NCI-H1048 (cell line): ENCODE results near the gene DCTN3.

Experiments
- DNase-seq: peaks from one replicate; lab custom pipeline; 2025; lab: John Stamatoyannopoulos, UW

The DCTN3 gene

DNA sequence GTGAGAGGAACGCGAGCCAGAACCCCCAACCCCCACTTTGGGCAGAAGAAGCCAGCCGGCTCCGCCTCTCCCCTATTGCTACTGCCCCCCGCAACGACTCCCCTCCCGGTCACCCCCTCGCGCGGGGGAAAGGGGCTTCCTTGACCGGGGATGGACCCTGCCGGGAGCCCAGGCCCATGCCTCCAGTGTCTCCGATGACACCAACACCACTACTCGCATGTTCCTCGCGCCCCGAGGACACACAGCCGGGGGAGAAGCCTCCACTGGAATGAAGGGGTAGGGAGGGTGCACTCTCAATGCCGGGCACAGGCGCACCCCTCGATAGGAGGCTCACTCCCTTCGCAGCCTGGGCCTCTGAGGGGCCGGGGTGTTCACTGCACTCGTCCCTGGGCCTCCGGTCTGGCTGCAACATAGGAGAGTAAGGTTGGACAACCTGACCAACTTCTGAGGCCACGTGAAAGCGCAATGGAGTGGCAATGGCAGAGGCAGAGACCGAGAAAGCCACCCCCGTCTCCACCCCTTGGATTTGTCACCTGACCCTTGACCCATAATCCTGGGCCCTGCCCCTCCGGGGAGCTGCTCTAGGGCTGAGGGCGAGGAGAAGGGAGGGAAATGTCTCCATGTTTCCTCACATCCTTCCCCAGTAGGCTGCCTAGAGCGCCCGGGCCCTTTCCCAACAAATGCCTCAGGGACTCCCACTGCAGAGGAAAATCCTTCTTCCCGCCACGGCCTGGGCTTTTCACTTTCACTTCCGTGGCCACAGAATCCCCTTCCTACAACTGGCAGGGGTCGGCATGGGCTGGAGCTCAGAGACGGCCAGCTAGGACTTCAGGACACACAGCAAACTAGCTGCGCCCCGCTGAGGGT lies 29.7 kb downstream of the DCTN3 start:
- DNase-seq = no peak

DNA sequence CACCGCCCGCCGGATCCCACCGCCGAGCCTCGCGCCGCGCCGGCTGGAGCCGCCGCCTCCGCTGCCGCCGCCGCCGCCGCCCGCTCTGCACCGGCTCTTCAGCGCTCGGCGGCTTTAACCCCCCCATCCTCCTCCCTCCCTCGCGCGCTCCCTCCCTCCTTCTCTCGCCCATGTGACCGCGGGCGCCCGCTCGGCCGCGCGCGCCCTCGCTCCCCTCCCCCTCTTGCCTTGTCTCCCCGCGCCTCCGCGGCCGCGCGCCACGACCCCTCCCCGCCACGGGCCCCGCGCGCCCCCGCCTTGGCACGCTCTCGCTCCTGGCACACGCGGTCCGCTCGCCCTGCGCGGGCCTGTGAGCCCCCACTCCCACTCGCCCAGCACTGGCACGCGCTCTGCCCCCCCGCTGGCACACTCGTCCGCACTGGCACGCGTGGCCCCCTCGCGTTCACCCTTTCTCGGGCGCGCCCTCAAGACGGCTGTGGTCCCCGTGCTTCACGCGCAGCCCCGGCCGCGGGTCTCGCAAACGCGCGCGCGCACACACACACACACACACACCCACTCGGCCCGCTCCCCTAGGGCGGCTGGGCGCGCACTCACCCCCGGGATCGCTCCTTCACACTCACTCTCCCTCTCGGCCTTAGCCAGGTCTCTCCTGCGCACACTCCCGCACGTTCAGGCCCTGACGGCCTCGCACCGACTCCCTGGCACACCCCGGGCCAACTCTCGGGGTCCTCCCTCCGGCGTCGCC lies 30.5 kb downstream of the DCTN3 start, which contains the start of gene CNTFR:
Gene CNTFR, minus strand, starts transcription at position 89 of the 745 bp plus-strand sequence. CDS start 20,743 bp downstream, outside the sequence.
- DNase-seq = no peak

DNA sequence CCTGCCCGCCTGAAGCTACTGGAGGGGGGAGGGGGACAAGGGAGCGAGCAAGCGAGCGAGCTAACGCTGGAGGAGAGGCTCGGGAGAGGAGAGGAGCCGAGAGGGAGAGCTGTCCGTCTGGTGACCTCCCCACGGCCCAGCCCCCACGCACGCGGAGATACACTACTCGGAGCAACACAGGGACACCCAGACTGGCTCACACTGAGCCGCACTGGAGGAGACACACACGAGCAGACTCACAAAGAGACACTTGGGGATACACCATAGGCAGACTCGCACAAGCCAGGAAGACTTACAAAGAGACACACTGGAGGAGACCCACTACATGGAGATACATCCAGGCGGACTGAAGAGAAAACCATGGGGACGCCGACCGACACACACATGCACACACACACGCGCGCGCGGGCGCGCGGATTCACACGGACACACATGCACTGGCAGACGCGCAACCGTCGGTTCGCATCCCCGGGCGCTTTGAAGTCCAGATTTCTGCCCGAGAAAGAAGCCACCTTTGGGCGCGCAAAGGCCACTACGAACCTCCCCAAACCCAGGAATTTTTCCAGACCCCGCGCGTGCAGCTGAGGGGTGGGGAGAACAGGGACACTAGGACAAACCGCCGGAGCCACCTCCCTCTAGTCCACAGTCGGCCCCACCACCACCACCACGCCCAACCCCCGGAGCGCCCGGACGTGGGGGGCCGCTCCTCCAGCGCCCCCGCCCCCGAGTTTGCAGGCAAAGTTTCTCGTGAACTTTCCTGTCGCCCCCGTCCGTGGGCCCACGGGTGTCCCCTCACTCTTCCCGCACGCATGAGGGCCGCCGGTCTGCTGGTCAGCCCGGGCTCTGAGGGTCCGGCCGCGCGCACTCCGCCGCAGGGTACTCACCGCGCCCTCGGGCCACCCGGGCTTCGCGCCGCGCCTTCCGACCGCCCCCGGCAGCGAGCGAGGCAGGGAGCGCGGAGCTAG lies 31.3 kb downstream of the DCTN3 start:
- no peak for DNase-seq

DNA sequence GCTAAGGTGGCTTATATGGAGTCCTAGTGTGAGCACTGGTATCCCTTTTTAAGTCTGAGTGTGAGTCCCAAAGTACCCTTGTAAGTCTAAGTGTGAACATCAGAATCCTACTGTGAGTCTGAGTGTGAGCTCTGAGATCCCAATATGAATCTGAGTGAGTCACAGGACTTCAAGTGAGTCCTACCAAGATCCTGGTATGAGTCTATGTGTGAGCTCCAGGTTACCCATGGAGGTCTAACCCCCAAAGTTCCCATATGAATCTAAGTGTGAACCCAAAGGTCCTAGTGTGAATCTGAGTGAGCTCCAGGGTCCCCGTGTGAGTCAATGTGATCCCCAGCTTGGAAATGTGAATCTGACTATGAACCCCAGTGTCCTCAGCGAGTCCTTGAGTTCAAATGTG lies 33.0 kb downstream of the DCTN3 start:
- DNase-seq = no peak

DNA sequence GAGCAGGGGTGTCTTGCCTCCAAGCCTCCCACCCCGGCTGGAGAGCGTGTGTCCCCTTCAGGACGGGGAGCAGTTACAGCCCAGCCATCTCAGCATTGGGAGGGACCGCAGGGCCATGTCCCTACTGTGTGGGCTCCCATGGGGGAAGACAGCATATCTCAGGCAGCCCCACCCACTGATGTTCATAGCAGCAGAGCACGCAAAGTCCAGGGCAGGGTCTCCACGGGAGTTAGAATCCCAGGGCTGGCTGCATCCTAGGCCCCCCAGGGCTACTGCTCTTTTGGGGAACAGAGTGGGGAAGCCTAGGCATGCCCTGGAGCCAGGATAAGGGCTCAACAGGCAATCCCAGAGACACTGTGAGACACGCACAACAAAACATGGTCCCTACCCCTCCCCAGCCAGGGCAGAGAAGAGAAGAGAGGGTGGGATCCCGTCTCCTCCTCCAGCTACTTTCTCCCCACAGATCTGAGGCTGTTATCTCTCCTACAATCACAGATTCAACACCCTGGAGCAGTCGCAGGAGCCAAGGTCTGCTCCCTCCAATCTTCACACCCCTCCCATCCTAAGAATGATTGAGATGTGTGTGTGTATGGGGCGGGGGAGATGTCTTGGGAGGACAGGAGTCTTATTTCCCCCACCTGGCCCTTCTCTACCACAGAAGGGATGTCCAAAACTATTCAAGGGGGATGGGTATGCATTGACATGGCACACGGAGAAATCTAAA lies 34.2 kb downstream of the DCTN3 start:
- no peak for DNase-seq

DNA sequence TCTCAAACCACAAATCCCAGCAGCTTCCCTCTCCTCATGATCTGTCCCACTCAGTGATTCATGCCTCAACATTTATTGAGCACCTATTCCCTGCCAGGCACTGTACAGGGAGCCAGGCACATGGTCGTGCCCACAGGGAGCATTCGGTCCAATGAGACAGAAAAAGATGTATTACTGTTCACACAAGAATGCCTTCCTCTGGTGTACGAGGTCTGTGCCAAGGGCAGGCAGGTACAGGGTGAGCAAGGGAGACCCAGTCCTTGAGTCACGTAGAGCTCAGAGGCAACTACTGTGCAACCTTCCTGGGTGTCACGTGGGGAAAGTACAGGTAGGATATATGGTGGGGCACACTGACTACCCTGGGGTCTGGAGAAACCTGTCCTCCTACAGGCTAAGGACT lies 35.3 kb downstream of the DCTN3 start:
- no peak for DNase-seq

DNA sequence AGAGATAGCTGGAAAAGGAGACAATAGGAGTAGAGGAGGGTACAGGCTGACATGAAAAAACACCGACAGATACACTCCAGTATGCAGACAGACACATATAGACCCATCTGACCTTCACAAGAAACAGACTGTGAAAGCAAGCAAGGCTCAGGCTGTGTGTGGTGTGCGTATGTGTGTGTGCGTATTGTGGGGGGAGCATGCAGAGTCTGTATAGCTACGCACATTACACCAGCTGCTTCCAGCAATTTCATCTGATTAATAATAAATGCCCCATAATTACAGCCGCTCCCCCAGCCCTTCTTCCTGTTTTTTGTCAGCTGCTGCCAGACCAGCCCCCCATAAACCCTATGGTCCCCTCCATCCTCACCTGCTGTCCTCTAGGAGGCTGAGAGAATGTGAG lies 37.5 kb downstream of the DCTN3 start:
- no peak for DNase-seq

DNA sequence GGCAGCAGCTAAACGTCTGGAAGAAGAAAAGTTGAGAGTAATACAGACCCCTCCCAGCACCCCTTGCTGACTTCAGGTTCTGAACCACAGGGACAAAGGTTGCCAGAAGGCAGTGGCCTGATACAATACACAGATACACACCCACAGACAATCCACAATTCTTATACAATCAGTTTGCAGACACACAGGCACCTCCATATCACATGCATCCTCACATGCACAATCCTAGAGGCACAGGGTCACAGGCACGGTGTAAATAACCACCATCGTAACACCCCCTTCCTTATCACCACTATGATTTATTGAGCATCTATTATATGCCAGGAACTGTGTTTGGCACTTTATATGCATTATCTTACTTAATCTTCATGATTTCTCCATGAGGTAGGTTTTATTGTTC lies 39.0 kb downstream of the DCTN3 start:
- no peak for DNase-seq

DNA sequence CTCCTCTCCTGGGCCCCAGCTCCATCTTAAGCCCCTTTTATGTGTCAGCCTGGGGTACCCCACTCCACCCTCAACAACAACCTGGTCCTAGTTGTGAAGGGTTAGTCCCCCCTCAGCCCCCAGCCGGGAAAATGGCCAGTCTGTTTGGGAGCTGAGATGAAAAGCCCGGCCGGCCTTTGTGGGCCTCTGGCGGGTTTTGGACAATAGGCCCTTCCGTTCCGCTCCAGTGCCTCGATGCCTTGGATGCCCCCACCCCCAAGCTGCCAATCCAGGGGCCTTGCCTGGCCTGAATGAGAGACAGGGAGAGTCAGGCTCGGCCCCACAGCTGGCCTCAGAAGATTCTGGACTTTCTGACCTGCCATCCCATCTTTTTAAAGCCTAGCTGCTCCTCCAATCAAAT lies 39.9 kb downstream of the DCTN3 start:
- DNase-seq = no peak

DNA sequence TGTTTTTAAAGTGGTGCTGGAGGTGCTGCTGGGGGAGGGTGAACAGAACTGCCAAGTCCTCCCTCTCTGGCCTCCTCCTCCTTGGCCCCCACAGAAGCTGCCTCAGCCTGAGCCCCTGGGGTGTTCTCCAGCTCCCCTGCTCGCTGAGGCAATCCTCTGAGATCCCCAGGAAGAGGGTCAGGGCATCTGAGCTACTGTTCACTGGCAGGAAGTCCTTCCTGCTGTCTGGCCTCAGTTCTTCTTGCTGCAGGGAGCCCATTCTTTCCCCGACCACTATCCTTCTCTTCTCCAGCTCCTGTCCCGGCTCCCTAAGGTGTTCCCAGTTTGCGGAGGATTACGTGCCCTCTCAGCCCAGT lies 40.5 kb downstream of the DCTN3 start:
- DNase-seq = no peak

DNA sequence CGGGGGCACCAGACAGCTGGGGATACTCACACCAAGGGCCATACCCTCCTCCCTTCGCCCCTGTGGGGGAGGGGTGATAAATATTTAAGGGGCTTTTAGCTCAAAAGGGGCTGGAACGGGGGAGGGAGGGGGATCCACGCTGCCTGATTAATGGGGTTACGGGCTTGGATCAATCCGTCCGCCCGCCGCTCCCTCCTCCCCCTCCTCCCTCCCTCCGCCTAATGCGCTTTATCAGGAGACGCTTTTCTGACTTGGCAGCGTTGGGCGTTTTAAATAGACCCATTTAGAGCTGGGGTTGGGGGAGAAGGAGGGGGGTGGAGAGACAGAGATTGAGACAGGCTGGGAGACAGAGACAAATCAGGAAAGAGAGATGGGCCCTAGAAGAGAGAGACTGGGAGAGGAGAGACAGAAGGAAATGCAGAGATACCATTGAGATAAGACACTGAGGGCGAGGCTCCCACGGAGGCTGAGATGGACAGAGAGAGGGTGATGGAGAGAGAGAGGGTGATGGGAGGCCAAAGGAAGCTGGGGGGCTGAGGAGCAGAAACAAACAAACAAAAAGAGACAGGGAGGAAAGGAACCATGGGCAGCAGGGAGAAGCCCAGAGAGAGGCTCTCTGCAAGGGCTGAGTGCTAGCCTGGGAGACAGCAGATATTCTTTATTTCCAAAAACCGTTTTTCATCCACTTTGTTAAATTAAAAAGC lies 41.0 kb downstream of the DCTN3 start:
- no peak for DNase-seq

DNA sequence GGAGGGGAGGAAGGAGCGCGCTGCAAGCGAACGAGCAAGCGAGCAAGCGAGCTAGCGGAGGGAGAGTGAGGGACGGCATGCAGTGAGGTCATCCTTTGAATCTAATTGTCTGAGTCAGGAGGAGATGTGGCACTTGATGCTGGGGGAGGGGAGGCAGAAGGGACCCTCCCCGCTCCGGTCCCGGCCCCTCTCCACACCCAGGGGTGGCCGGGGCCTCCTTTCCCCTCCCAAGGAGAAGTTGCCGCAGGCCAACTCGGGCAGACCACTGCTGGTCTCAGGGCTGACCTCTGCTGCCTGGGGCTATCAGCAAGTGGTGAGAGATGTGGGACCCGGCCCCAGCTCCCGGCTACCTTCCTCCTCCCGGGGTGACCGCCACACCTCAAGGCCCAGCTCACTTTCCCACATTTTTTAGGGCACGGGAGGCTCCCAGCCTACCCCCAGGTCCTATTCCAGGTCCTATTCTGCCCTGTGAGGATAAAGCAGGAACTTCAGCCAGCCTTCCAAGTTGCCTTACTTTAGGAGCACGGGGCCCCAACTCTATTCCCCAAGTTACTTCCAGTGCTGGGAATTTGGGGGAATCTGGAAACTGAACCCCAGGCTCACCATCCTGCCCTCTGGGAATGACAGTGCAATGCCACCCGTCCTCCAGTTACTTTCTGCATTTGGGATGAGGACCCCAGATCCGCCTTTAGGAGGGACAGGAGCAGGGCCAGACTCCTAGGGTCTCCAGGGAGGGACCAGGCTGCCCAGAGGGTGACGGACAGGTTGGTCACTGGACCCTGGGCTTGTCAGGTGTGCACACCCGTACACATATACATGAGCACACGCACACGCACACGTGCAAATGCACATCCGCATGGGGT lies 41.8 kb downstream of the DCTN3 start:
- no peak for DNase-seq

DNA sequence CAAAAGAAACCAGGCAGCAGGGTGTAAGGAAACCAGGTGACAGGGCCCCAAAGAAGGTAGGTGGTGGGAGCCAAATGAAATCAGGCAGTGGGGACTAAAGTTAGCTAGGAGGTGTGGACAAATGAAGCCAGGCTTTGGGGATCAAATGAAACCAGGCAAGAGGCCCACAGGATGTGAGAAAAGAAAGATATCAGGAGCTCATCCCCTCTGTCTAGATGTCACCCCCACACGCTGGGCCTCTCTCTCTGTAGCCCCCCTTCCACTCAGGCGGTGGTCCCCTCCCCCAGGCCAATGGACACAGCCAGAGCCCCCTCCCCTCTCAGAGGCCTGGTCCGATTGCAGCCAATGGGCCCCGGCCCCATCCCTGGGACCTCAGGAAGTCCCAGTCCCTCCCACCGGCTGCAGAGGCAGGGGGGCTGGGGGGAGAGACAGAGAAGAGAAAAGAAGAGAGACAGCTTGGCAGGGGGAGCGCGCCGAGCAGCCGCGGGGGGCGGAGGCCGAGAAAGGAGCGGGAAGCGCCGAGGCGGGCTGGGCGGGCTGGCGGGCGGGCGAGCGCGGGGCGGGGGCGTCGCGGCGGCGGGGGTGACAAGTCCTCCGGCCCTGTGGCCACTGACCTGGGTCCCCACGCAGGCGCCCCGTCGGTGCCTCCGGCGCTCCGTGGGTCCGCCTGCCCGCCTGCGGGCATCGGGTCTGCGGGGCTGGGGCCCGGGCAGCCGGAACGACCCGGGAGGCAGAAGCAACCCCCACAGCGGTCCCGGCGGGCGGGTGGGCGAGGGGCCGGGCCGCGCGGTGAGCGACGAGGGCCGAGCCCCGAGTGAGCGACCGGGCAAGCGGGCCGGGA lies 42.7 kb downstream of the DCTN3 start:
- DNase-seq = no peak

DNA sequence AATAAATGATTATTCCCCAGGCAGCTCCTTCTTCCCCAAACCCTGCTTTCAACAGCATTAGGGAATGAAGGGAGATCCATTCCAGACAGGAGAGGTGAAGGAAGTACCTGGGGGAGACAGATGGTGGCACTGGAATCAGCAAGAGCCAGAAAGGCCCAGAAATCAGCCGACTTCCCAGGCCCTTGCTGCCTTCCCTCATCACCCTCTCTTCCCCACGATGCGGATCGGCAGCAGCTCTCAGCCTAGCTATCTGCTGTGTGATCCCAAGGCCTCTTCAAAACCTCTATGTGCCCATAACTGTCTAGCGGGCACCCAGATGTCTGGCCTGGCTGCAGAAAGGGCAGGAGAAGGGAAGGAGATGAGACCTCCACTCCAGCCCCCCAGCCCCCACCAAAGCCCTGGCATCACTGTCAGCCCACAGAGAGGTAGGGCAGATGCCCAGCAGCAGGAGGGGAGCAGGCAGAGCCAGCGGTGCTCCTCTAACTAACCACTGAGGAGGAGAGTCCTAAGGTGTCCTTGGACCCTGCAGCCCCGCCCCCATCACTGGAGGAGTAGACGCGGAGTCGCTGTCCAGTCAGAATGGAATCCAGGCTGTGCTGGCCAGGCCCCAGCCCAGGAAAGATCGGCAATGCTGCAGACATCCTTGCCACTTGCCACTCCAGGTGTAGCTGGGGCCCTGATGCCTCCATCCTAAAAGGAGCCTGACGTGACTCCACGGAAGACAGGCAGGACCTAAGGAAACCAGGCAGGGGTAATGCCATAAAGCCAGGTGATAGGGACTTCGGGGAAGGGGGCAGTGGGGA lies 43.5 kb downstream of the DCTN3 start:
- no peak for DNase-seq

DNA sequence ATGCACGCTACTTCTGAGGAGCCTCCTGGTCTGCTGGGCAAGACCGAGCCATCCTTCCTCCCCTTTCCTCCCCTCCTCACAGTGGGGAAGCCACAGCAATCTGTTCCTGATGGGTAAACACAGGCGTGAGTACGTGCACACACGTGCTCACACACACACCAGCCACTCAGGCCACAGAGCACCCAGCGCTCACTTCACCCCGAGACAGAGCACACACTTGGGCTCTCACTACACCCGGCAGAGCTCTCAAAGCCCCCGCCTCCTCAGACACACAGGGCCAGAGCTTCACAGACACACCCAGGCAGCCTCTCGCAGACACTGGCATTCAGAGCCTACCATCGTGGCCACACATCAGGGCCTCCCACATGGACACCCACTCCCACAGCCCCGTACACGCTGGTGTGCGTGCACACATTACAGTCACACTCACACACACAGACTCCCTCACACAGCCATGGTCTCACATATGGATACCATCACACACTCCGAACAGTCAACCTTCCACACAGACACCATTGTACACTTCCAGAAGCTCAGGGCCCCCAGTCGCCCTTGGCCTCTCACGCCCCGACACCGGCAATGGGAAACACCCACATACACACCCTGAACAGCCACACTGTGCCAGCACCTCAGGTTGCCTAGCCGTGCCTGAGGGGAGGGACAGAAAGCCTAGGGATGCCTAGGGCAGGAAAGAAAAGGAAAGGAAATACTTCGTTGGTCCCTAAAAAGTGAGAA lies 44.3 kb downstream of the DCTN3 start:
- no peak for DNase-seq

DNA sequence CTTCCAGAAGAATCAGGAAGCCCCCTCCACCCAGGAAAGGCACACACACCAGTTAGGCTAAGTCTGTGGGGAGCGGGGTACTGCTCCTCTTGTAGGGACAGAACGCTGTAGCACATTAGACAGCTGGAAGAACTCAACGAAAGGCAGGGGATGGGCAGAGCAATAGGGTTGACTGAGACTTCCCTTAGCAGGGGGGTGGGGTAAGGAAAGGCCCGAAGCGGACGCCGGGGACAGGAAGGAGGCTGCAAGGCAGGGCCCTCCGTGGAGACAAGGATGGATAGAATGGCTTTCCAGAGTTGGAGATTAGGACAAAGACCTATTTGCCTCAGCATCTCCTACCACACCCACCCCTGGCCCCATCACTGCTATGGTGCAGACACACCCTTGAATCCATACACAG lies 45.1 kb downstream of the DCTN3 start:
- DNase-seq = no peak

DNA sequence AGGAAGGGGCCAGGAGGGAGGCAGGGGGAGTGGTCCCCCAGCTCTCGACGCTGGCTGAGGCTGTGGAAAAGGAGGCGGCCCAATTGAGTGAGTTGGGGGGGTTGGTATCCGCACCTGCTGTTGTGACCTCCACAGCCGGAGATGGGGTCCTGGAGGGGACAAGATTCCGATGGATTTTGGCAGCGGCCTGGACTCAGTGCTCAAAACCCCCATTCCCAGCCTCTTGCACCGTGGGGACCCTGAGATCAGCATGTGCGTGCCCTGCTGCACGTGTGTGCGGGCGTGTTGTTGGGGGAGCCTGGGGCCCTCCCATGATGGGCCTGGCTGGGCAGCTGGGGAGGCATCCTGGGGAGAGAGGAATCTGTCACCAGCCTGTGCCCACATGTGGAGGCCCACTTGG lies 45.7 kb downstream of the DCTN3 start:
- no peak for DNase-seq
